TTC549 (cell line): ENCODE data around the gene FAM25G.
"Not testable (repeated sequence)": the region's sequence is repeated elsewhere in the genome, so short reads cannot be mapped to it uniquely, and the experiment has no call there.

ENCODE experiments used
- FAIRE-seq: peaks from 2 replicates; lab custom pipeline; 2012; peaks lifted over from hg19 to GRCh38; lab: Jason Lieb, UNC

FAM25G gene

GRCh38 chr10:47491600-47491999 lies at the start of gene FAM25G:
TSS of gene FAM25G (minus strand) at chr10:47491700. CDS start at chr10:47491674, 26 bp downstream.
- FAIRE-seq, result not testable (repeated sequence)

GRCh38 chr10:47536430-47536829 lies 44.9 kb upstream of the FAM25G start:
- not testable (repeated sequence) for FAIRE-seq

- not testable (repeated sequence) for FAIRE-seq
Measured at GRCh38 chr10:47523475-47523874, 32.0 kb upstream of the FAM25G start, which contains the start of gene AGAP9. TSS of gene AGAP9 (minus strand) at chr10:47523638. CDS start at chr10:47523526, 112 bp downstream.

- not testable (repeated sequence) for FAIRE-seq
Measured at GRCh38 chr10:47502313-47502712, 10.8 kb upstream of the FAM25G start.

- FAIRE-seq, result not testable (repeated sequence)
Measured at GRCh38 chr10:47494226-47494625, 2.7 kb upstream of the FAM25G start.

GRCh38 chr10:47489630-47490029 lies 1.9 kb downstream of the FAM25G start:
- FAIRE-seq, result not testable (repeated sequence)

- FAIRE-seq, result not testable (repeated sequence)
Measured at GRCh38 chr10:47485943-47486342, 5.6 kb downstream of the FAM25G start.

- not testable (repeated sequence) for FAIRE-seq
Measured at GRCh38 chr10:47484786-47485185, 6.7 kb downstream of the FAM25G start.

- FAIRE-seq, result not testable (repeated sequence)
Measured at GRCh38 chr10:47483923-47484322, 7.6 kb downstream of the FAM25G start, which contains the start of gene ANXA8. TSS of gene ANXA8 (minus strand) at chr10:47484115. CDS start at chr10:47483933, 182 bp downstream.

GRCh38 chr10:47482367-47482766 lies 9.1 kb downstream of the FAM25G start:
- FAIRE-seq, result not testable (repeated sequence)

- not testable (repeated sequence) for FAIRE-seq
Measured at GRCh38 chr10:47481768-47482181, 9.7 kb downstream of the FAM25G start.

- not testable (repeated sequence) for FAIRE-seq
Measured at GRCh38 chr10:47481182-47481766, 10.2 kb downstream of the FAM25G start.

- FAIRE-seq, result not testable (repeated sequence)
Measured at GRCh38 chr10:47480133-47480532, 11.4 kb downstream of the FAM25G start.

- FAIRE-seq, result not testable (repeated sequence)
Measured at GRCh38 chr10:47478114-47478513, 13.4 kb downstream of the FAM25G start.

- not testable (repeated sequence) for FAIRE-seq
Measured at GRCh38 chr10:47477078-47477477, 14.4 kb downstream of the FAM25G start.

- FAIRE-seq, result not testable (repeated sequence)
Measured at GRCh38 chr10:47475101-47475500, 16.4 kb downstream of the FAM25G start.

GRCh38 chr10:47473516-47473915 lies 18.0 kb downstream of the FAM25G start:
- FAIRE-seq, result not testable (repeated sequence)

- not testable (repeated sequence) for FAIRE-seq
Measured at GRCh38 chr10:47472647-47473046, 18.9 kb downstream of the FAM25G start.

- not testable (repeated sequence) for FAIRE-seq
Measured at GRCh38 chr10:47472072-47472471, 19.4 kb downstream of the FAM25G start.

- not testable (repeated sequence) for FAIRE-seq
Measured at GRCh38 chr10:47468731-47469528, 22.6 kb downstream of the FAM25G start.

GRCh38 chr10:47467957-47468356 lies 23.5 kb downstream of the FAM25G start:
- FAIRE-seq, result not testable (repeated sequence)

- not testable (repeated sequence) for FAIRE-seq
Measured at GRCh38 chr10:47467458-47467857, 24.0 kb downstream of the FAM25G start.
